Chondrocyte (in vitro differentiated cells): ENCODE results near the gene STUB1. TPM values are rescaled to one million over a fixed set of nuclear protein-coding genes. Genes with fewer than 3 reads are reported as not detected.

Experiments used
- DNase-seq: peaks from one replicate; pipeline ENCODE4 v3.0.0; 2021; ENCODE audit warnings: mixed read lengths, low spot score
- H3K27ac Mint-ChIP-seq: one replicate; pipeline ENCODE4 v1.8.0; 2021; ENCODE audit warnings: mild to moderate bottlenecking, moderate library complexity, mixed read lengths; ENCODE audit not compliant: unreplicated experiment
- H3K27me3 Mint-ChIP-seq: 2 replicates; pipeline ENCODE4 v1.8.0; 2021; ENCODE audit warnings: low read depth, mixed read lengths
- H3K36me3 Mint-ChIP-seq: 2 replicates; pipeline ENCODE4 v1.8.0; 2021; ENCODE audit warnings: low read depth, mixed read lengths
- H3K4me1 Mint-ChIP-seq: 2 replicates; pipeline ENCODE4 v1.8.0; 2021; ENCODE audit warnings: low read depth, mild to moderate bottlenecking, mixed read lengths
- H3K4me3 Mint-ChIP-seq: one replicate; pipeline ENCODE4 v1.8.0; 2021; ENCODE audit warnings: mild to moderate bottlenecking, moderate library complexity, mixed read lengths; ENCODE audit not compliant: unreplicated experiment
- H3K9me3 Mint-ChIP-seq: 2 replicates; pipeline ENCODE4 v1.8.0; 2021; ENCODE audit warnings: low read depth, mixed read lengths
- long read RNA-seq: library from polyadenylated mRNA; stranded (forward); transcript quantifications from one replicate; pipeline ENCODE4 v2.0.0, GENCODE V29; 2021
- total RNA-seq: library from RNA; stranded (reverse); gene quantifications from 3 replicates; pipeline ENCODE4 v1.2.1, GENCODE V29; 2021
- TF ChIP-seq, protein P1 (sequence below): fragments of 200-600 bp; sonication (generic); IDR thresholded peaks from 2 replicates; pipeline ENCODE4 v1.5.0; 2021; ENCODE audit warnings: antibody characterized with exemption, mild to moderate bottlenecking, moderate library complexity

The STUB1 gene
- 89.7 to 139 TPM (median 96.1 TPM) in 3 replicates for total RNA-seq
- long read RNA-seq, transcript STUB1-201 (7 exons, 1,472 nt), result major isoform, 163 of 204 reads
- long read RNA-seq, partial matches to known transcripts, result 17 of 204 reads
- long read RNA-seq, other reads (novel, unspliced or antisense), result 18 of 204 reads

DNA sequence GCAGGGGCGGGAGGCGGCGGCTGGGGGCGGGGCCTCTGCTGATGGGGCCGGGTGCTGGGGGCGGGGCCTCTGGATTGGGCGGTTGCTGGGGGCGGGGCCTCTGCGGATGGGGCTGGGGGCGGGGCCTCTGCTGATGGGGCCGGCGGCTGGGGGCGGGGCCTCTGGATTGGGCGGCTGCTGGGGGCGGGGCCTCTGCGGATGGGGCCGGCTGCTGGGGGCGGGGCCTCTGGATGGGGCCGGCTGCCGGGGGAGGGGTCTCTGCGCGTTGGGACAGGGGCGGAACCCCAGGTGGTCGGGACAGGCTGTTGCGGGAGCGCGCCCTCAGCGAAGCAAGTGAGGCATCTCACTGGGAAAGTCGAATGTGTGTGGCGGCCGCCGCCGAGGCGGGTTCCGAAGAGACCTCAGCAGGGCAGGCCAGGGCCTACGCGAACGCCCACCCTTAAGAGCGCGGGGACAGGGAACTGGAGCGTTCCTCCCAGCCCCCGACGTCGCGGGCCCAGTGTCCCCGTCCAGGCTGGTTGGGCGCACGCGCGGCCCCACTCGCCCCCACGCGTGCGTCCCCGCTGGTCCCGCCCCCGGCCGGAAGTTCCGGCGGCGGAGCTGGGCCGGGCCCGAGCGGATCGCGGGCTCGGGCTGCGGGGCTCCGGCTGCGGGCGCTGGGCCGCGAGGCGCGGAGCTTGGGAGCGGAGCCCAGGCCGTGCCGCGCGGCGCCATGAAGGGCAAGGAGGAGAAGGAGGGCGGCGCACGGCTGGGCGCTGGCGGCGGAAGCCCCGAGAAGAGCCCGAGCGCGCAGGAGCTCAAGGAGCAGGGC, at the start of gene STUB1:
Gene STUB1, plus strand, starts transcription at position 597 of the 811 bp plus-strand sequence. Its CDS starts 116 bp downstream, at position 713.
- peak within 1 kb of the TSS; percentile 76 for H3K4me3 Mint-ChIP-seq
- no peak for DNase-seq
- peaks cover 8% of the 10 kb centered on the region for H3K36me3 Mint-ChIP-seq
- no peaks in the 10 kb centered on the region for H3K9me3 Mint-ChIP-seq
- H3K27ac Mint-ChIP-seq, result peak within 1 kb of the TSS; percentile 94
- TF ChIP-seq, protein P1, sequence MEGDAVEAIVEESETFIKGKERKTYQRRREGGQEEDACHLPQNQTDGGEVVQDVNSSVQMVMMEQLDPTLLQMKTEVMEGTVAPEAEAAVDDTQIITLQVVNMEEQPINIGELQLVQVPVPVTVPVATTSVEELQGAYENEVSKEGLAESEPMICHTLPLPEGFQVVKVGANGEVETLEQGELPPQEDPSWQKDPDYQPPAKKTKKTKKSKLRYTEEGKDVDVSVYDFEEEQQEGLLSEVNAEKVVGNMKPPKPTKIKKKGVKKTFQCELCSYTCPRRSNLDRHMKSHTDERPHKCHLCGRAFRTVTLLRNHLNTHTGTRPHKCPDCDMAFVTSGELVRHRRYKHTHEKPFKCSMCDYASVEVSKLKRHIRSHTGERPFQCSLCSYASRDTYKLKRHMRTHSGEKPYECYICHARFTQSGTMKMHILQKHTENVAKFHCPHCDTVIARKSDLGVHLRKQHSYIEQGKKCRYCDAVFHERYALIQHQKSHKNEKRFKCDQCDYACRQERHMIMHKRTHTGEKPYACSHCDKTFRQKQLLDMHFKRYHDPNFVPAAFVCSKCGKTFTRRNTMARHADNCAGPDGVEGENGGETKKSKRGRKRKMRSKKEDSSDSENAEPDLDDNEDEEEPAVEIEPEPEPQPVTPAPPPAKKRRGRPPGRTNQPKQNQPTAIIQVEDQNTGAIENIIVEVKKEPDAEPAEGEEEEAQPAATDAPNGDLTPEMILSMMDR, result no peak
- H3K4me1 Mint-ChIP-seq, result peaks cover 37% of the 10 kb centered on the region
- H3K27me3 Mint-ChIP-seq, result no peaks in the 10 kb centered on the region

DNA sequence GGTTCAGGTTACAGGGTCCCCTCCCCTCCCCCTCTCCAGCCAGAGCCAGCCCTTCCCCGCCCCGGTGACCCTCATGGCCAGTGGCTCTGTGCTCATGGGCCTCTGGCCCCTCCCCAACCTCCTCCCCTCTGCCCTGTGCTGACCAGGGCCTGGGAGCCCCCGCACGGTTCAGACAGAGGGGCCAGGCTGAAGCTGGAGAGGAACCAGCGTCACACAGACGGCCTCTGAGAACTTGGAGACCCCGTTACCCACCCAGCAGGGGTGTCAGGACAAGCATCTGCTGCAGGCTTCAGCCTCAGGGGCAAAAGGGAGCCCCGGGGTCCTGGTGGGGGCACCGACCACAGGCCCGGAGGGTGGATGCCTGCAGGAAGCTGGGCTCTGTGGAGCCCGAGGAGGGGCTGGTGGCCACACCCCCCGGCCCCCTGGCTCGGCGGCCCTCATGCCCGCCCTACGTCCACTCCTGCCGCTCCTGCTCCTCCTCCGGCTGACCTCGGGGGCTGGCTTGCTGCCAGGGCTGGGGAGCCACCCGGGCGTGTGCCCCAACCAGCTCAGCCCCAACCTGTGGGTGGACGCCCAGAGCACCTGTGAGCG, 49.3 kb upstream of the STUB1 start, which contains the start of gene WFIKKN1:
Gene WFIKKN1, plus strand, starts transcription at position 171 of the 591 bp plus-strand sequence. Its CDS starts 269 bp downstream, at position 440.
- H3K36me3 Mint-ChIP-seq, result peaks cover 2% of the 10 kb centered on the region
- no peak within 1 kb of the TSS for H3K27ac Mint-ChIP-seq
- TF ChIP-seq, protein P1, result no peak
- no peaks in the 10 kb centered on the region for H3K9me3 Mint-ChIP-seq
- DNase-seq, result no peak
- no peak within 1 kb of the TSS for H3K4me3 Mint-ChIP-seq
- H3K27me3 Mint-ChIP-seq, result no peaks in the 10 kb centered on the region
- peaks cover 30% of the 10 kb centered on the region for H3K4me1 Mint-ChIP-seq

DNA sequence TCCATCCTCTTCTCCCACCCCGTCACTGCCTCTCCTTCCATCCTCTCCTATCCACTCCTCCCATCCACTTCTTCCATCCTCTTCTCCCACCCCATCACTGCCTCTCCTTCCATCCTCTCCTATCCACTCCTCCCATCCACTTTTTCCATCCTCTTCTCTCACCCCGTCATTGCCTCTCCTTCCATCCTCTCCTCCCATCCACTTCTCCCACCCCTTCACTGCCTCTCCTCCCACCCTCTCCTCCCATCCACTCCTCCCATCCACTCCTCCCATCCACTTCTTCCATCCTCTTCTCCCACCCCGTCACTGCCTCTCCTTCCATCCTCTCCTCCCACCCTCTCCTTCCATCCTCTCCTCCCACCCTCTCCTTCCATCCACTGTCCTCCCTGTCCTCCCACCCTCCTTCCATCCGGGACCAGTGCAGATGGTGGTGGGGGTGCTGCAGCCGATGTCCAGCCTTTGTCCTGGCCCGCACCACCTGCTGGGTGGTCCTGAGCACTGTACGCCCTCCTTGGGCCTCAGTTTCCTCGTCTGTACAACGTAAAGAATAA, 48.3 kb upstream of the STUB1 start:
- no peaks in the 10 kb centered on the region for H3K27me3 Mint-ChIP-seq
- H3K36me3 Mint-ChIP-seq, result no peaks in the 10 kb centered on the region
- H3K4me1 Mint-ChIP-seq, result peaks cover 27% of the 10 kb centered on the region
- no peaks in the 10 kb centered on the region for H3K9me3 Mint-ChIP-seq
- no peak overlapping the region for H3K4me3 Mint-ChIP-seq
- TF ChIP-seq, protein P1, result no peak
- DNase-seq, result no peak
- H3K27ac Mint-ChIP-seq, result no peak overlapping the region

DNA sequence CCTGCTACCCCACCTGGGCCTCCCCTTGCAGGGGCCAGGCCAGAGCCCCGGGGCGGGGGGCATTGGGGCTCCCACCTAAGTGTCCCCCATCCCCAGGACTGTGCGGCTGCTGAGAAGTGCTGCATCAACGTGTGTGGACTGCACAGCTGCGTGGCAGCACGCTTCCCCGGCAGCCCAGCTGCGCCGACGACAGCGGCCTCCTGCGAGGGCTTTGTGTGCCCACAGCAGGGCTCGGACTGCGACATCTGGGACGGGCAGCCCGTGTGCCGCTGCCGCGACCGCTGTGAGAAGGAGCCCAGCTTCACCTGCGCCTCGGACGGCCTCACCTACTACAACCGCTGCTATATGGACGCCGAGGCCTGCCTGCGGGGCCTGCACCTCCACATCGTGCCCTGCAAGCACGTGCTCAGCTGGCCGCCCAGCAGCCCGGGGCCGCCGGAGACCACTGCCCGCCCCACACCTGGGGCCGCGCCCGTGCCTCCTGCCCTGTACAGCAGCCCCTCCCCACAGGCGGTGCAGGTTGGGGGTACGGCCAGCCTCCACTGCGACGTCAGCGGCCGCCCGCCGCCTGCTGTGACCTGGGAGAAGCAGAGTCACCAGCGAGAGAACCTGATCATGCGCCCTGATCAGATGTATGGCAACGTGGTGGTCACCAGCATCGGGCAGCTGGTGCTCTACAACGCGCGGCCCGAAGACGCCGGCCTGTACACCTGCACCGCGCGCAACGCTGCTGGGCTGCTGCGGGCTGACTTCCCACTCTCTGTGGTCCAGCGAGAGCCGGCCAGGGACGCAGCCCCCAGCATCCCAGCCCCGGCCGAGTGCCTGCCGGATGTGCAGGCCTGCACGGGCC, 47.5 kb upstream of the STUB1 start:
- no peak overlapping the region for H3K4me3 Mint-ChIP-seq
- no peak overlapping the region for H3K27ac Mint-ChIP-seq
- no peaks in the 10 kb centered on the region for H3K27me3 Mint-ChIP-seq
- peaks cover 19% of the 10 kb centered on the region for H3K4me1 Mint-ChIP-seq
- DNase-seq, result no peak
- no peaks in the 10 kb centered on the region for H3K36me3 Mint-ChIP-seq
- H3K9me3 Mint-ChIP-seq, result no peaks in the 10 kb centered on the region
- TF ChIP-seq, protein P1, result no peak
